Fibroblast of gingiva (primary cell): ENCODE results near the gene CDKN1A.
"Not testable (repeated sequence)": the region's sequence is repeated elsewhere in the genome, so short reads cannot be mapped to it uniquely, and the experiment has no call there.

Experiments used
- DNase-seq: peaks from one replicate; pipeline ENCODE4 v3.0.0-alpha.2; 2011; ENCODE audit warnings: low read depth

The CDKN1A gene

DNA sequence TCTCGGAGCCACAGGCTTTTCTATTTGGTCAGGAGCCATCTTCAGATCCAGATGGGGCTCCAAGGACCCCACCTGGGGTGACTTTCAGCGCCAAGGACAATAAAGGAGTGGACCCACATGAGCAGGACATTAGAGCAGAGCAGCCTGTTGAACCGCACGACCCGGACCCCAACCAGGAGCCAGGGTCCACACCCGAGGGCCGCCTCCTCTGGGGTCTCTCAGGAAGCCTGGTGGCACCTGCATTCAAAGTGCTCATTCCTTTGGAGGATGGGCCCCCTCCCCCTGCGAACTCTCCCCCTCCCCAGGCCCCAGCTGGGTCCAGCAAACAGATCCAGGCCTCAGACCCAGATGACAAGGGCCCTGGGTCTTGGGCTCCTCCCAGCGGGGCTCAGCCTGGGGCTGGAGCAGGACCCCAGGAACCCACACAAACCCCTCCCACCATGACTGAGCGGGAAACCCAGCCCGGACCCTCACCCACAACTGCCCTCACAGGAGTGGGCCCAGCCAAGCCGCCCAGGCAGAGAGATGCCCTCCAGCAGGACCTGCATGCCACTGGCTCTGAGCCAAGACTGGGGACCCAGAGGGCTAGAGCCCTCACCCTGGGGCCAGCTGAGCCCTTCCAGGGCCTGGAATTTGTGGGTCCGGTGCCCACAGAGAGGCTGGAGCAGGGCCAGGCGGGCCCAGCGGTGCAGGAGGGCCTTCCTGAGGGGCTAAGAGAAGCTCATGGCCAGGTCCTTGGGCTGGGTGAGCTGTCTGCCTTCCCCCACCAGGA lies 43.0 kb downstream of the CDKN1A start:
- DNase-seq, result no peak

DNA sequence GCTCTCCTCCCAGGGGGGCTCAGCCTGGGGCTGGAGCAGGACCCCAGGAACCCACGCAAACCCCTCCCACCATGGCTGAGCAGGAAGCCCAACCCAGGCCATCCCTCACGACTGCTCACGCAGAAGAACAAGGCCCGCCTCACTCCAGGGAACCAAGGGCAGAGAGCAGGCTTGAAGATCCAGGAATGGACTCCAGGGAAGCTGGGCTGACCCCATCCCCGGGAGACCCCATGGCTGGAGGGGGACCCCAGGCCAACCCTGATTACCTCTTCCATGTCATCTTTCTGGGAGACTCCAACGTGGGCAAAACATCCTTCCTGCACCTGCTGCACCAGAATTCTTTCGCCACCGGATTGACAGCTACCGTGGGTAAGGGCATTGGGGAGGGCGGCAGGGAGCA lies 43.9 kb downstream of the CDKN1A start:
- DNase-seq, result no peak

DNA sequence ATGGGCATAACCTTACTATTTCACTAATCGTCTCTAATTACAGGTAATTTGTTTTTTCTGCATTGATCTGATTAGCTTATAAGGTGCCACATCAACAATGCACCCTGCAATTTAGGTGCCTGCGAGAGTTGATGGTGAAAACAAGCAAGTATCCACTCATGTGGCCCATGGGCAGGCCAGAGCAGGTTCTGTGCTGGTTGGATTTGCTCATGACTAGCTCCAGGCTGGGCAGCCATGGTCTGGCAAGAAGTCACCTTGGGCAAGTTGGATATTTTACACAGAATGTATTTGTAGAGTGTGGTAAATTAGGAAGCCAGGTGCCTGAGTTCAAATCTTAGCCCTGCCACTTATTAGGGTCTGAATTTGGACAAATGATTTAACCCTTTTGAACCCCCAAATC lies 44.4 kb downstream of the CDKN1A start:
- no peak for DNase-seq

DNA sequence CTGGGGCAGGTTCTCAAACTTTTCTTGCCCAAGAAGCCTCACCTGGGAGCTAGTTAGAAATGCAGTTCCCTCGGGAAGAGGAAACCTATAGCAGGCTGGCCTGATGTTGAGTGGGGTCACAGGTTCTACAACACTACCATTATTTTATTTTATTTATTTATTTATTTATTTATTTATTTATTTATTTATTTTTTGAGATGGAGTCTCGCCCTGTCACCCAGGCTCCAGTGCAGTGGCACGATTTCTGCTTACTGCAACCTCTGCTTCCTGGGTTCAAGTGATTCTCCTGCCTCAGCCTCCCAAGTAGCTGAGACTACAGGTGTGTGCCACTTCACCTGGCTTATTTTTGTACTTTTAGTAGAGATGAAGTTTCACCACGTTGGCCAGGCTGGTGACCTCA lies 45.5 kb downstream of the CDKN1A start:
- DNase-seq, result not testable (repeated sequence)

DNA sequence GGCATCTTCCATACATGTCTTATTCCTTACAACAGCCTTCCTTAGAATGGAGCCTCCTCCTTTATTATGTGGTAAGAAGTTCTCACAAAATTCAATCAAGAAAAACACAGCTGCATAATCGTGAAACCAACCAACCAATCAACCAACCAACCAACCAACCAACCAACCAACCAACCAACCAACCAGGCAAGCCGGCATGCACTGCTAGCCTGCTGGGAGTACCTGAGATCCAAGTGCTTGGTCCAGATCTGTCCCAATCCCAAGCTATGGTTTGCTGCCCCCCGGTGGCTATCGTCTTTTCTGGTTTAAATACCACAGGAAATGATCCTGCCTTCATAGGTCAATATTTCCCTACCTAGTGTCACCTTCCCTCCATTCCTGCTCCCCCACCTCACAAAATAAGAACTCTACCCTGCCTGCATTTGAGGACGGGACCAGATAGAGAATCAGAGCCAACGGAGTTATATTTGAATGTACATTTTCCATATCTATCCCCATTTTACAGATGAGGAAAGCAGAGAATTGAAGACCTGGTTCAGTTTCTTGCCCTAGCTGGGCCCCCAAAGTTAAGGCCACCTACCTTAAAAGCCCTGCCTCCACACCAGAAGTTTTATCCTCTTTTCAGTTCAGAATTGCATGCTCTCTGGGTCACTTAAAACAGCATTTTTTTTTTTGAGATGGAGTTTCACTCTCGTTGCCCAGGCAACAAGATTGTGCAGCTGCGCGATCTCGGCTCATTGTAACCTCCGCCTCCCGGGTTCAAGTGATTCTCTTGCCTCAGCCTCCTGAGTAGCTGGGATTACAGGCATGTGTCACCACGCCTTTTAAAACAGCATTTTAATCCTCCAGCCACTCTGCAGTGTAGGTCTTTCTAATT lies 46.2 kb downstream of the CDKN1A start:
- DNase-seq, result peak; percentile 56

DNA sequence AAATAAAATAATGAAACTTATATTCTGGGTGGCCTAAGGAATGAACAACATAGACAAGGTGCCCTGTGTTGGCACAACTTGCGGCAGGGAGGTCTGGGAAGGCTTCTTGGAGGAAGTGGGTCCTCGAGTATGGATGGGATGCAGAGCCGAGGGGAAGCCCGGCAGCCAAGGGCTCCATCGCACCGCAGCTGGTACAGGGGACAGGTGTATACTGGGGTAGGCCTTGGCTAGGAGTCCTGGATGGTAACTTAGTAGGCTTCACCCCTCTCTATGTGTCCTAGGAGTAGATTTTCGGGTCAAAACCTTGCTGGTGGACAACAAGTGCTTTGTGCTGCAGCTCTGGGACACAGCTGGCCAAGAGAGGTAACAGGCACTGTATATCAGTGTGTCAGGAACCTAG lies 47.1 kb downstream of the CDKN1A start:
- no peak for DNase-seq

DNA sequence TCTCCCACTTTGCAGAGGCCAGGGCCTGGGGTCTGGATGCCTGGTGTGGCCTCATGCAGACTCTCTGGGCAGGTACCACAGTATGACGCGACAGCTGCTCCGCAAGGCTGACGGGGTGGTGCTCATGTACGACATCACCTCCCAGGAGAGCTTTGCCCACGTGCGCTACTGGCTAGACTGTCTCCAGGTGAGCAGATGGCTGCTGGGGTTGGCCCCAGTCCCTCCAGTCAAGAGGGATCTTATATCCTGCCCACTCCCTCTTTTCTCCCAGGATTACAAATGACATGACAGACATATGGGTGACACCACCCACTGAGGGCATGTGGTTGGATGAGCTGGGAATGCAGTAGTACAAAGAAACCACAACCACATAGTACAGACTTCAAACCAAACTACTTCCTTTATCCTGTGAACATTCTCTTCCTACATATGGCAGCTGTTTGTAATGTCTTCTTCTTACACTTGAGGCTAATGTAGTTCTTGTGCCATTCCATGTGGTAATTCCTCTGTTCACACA lies 49.0 kb downstream of the CDKN1A start:
- no peak for DNase-seq

DNA sequence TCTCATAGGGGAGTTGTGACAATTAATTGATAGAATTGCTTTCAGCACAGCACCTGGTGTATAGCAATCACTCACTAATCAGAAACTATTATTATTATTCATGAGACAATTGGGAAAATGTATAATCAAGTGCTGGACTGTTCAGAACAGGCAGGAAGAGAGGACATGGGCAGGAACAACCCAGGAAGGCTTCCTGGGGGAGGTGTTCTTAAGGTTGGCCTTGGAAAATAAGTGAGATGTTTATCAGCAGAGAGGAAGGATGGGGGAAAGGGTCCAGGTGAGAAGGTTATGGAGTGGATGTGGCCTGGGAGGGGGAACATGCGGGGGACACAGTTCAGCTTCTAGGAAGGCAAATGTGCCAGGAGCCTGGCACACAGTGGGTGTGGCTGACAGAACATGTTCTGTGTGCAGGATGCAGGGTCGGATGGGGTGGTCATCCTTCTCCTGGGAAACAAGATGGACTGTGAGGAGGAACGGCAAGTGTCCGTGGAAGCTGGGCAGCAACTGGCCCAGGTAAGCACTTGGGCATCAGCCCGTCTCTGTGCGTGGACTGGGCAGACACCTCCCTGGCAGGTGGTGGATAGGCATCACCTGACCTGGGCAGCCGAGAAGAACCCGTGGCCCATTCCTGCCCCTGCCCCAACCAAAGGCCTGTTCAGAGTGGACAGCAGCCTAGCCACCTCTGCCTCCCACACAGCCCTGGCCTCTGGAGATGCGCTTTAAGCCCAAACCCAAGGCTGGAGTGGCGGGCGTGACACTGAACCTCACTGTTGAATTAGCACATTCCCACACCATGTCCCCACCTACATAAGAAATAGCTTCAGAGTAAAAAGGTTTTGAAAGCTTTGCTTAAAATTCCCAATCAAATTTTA lies 50.0 kb downstream of the CDKN1A start:
- no peak for DNase-seq

DNA sequence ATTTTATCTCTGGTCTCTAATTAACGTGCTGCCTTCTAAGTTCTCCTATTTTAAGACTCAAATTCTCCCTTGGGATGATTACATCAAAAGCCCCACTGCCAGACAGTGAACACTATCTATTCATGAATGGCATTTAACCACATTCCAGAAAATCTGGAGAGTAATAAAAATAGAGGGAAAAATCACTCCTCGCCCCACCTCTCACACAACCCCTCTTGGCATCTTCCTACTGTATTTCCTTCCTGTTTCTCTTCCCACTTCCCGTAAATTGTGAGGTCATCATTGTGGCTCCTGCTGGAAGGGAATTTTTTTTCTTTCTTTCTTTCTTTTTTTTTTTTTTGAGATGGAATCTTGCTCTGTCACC lies 50.6 kb downstream of the CDKN1A start:
- no peak for DNase-seq

DNA sequence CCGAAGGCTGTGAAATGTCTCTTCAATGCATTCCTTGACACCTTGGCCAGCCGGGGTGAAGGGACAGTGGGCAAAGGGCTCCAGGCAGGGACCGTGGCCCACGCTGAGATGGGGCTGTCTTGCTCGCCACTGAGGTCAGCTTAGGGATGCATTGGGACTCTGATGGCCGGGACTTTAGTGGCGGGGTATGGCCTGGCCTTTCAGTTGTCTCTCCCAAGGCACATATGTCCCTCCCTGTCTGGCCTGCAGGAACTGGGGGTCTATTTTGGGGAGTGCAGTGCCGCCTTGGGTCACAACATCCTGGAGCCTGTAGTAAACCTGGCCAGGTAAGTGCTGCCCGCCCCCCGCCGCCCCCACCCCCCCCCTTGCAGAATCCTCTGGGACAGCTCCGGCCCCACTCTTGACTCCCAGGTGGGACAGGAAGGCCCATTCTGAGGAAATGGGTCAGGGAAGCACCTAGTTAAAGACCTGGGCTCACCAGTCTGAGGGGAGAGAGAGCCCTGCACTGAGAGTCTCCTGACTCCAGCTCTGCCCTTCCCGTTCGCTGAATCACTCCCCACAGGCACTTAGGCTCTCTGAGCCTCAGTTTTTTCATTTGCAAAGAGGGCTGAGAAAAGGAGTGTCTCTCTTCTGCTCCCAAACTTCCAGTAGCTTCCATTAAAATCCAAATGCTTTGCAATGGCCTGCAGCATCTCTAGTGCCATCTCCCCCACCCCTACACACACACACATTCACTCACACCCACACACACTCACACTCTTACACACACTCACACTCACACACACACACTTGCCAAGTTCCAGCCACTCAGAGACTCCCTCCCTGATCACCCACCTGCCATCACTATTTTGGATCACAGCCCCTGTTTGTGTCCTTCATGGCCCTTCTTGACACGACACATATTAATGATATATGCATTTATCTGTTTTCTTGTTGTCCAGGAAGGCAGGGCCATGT lies 52.2 kb downstream of the CDKN1A start:
- DNase-seq, result no peak

DNA sequence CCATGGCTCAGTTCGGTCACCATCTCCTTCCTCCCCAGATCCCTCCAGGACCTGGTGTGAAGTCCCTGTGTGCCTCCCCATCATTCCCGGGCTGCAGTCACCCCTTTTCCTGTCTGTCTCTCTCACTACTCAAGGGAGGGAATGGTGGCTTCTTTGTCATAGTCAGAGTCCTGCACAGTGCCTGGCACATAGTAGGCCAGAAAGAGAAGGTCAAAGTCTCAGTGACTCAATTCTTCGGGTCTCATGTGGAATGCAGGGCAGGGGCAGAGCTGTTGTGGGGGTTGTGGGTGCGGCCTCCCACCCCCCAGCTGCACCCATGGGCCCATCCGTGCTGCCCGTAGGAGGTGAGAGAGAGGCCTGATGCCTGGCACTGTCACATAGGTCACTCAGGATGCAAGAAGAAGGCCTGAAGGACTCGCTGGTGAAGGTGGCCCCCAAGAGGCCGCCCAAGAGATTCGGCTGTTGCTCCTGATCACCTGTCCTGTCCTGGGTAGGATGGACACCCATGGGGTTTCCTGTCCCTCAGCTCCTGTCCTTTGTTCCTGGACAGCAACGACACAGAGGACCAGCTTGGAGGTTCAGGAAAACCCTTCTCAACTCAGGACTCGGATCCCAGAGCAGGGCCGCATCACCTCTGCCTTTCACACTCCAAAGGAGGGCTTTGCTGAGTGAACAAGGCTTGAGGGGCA lies 53.3 kb downstream of the CDKN1A start:
- no peak for DNase-seq

DNA sequence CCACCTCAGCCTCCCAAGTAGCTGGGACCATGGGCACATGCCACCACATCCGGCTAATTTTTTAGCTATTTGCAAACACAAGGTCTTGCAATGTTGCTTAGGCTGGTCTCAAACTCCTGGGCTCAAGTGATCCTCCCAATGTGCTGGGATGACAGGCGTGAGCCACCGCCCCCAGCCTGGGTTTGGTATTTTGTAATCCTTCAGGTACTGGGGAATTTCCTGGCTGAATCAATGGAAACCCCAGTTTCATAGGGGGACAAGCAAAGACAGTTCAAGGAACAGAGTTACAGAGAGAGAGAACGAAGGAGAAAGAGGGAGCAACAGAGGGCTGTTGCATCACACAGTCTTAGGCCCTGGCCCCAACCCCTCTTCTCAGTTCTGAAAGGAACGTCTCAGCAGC lies 54.8 kb downstream of the CDKN1A start:
- DNase-seq, result no peak

DNA sequence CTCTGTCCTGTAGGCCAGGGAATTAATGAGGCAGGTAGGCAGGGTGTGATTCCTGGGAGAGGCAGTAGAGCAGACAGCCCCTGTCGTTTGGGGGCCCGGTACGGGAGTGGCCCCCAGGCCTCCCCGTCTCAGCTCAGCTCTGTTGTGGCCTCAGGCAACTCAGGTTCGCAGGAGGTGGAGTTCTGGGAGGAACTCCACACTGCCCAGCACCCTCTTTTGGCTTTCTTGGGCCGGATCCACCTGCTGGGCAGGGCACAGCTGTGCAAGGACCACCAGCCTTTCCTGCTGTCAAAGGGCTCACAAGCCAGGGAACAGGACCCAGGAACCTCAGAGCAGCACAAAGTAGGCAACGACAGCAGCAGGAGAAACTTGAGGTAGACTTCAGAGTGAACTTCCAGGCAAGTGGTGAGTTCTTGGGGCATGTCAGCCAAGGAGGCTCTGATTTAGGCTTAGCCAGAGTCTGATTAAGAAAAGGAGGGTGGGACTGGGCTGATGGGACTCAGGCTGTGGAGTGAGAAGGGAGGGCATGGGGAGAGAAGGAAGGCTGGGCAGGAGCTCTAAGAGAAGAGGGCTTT lies 56.1 kb downstream of the CDKN1A start:
- no peak for DNase-seq

DNA sequence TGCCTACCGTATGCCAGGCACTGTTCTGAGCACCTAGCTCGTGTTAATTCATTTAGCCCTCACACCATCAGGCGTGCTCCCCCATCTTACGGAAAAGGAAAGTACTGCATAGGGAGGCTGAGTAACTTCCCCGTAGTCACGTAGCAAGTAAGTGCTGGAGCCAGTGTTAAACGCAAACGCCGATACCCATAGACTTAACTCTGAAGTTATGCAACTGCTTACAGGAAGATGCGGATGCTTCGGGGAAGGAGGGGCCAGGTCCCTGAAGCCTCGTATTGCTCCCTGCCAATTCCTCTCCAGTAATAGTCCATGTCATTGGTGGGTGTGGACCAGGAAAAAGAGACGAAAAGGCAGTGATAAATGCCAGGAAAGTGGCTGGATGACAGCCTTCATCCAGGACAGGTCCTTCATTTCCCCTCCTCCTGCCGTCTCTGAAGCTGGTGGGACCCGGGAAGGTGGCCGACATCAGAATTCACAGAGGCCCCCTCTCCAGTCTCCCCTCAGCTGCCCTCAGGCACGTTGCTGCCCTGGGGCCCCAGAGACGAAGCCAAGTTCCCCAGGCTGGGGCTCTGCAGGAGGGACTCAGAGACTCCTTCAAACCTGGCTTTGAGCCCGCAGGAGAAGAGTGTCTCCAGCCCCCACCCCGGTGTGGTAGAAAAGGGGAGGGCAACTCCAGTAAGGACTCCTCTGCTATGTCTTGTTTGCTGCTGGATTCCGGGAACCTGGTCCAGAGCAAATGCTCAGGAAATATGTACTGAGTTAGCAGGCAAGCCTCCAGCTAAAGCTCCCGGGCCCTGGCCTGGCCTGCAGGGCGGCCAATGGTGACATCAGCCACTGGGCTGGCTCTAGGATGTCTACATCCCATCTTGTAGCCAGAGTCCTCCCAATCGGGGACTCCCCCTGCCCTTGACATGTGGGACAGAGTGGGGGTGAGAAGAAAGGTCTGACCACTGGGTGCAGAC lies 56.9 kb downstream of the CDKN1A start:
- DNase-seq, result peak; percentile 89
